SK-N-SH (cell line): Measurements from ENCODE around the gene ZNF521. TPM values are rescaled to one million over a fixed set of nuclear protein-coding genes. Genes with fewer than 3 reads are reported as not detected.

Experiments
- CTCF ChIA-PET: fragments of 300-600, 350-600 bp; formaldehyde crosslinking; extraction: SDS; loops from one replicate; lab custom pipeline; 2021; lab: Yijun Ruan, JAX
- POLR2A ChIA-PET: fragments of 350-600 bp; sonication (Branson Sonifier 250); formaldehyde crosslinking; extraction: SDS; loops from one replicate; lab custom pipeline; 2020; ENCODE audit warnings: antibody characterized with exemption, inconsistent platforms; lab: Yijun Ruan, JAX
- DNase-seq: peaks from one replicate; pipeline ENCODE4 v3.0.0; 2012
- H2AFZ ChIP-seq: fragments of 200-600 bp; sonication (generic); 2 replicates; pipeline ENCODE4 v1.8.1; 2016; ENCODE audit warnings: antibody characterized with exemption, mild to moderate bottlenecking, low read depth
- H3F3A ChIP-seq: fragments of 200-600 bp; sonication (generic); replicated peaks from 2 replicates; pipeline ENCODE3; 2016; ENCODE audit warnings: antibody characterized with exemption, mild to moderate bottlenecking; ENCODE audit not compliant: insufficient read depth
- H3K27ac ChIP-seq, 2 experiments: fragments of 200-500 bp in 1 of 2; fragments of 200-600 bp in 1 of 2; sonication (Bioruptor generic) in 1 of 2; sonication (generic), shearing (Covaris generic) in 1 of 2; 2 replicates each; pipeline versions ENCODE4 v1.5.1 to v1.6.1; 2014 to 2016; ENCODE audit warnings: low read depth in 2 of 2, inconsistent platforms in 1 of 2, low read length in 1 of 2, mild to moderate bottlenecking in 1 of 2, mixed read lengths in 1 of 2
- H3K27me3 ChIP-seq: fragments of 200-600 bp; sonication (generic), shearing (Covaris generic); 2 replicates; pipeline ENCODE4 v1.6.1; 2016; ENCODE audit warnings: mixed run types; ENCODE audit not compliant: insufficient read depth
- H3K36me3 ChIP-seq, 2 experiments: fragments of 200-500 bp in 1 of 2; fragments of 200-600 bp in 1 of 2; sonication (Bioruptor generic) in 1 of 2; sonication (generic) in 1 of 2; replicated peaks in 1 of 2; 2 replicates each; pipeline versions ENCODE3 to v1.5.1; 2014 to 2016; ENCODE audit warnings: low read length in 1 of 2, mild to moderate bottlenecking in 1 of 2; ENCODE audit not compliant: insufficient read depth in 2 of 2, control insufficient read depth in 1 of 2
- H3K4me1 ChIP-seq, 2 experiments: fragments of 200-500 bp in 1 of 2; fragments of 200-600 bp in 1 of 2; sonication (Bioruptor generic) in 1 of 2; sonication (generic), shearing (Covaris generic) in 1 of 2; 2 replicates each; pipeline versions ENCODE4 v1.5.1 to v1.6.1; 2014 to 2016; ENCODE audit warnings: low read depth in 1 of 2, low read length in 1 of 2, mixed run types in 1 of 2; ENCODE audit not compliant: insufficient read depth in 2 of 2, control insufficient read depth in 1 of 2
- H3K4me2 ChIP-seq: fragments of 200-600 bp; sonication (generic), shearing (Covaris generic); 2 replicates; pipeline ENCODE4 v1.6.1; 2017; ENCODE audit warnings: mixed run types
- H3K4me3 ChIP-seq, 2 experiments: fragments of 200-500 bp in 1 of 2; fragments of 200-600 bp in 1 of 2; sonication (Bioruptor generic) in 1 of 2; sonication (generic), shearing (Covaris generic) in 1 of 2; 2 replicates each; pipeline versions ENCODE4 v1.5.1 to v1.8.1; 2014 to 2016; ENCODE audit warnings: low read depth in 2 of 2, inconsistent platforms in 1 of 2, low read length in 1 of 2, mild to moderate bottlenecking in 1 of 2, mixed read lengths in 1 of 2, moderate library complexity in 1 of 2
- H3K79me2 ChIP-seq: fragments of 200-600 bp; sonication (generic); 2 replicates; pipeline ENCODE4 v1.8.1; 2017; ENCODE audit warnings: mild to moderate bottlenecking; ENCODE audit not compliant: insufficient read depth
- H3K9ac ChIP-seq: fragments of 200-600 bp; sonication (generic); 2 replicates; pipeline ENCODE4 v1.6.1; 2017; ENCODE audit warnings: mixed run types
- H3K9me2 ChIP-seq: fragments of 200-600 bp; sonication (generic); 2 replicates; pipeline ENCODE4 v1.6.1; 2017; ENCODE audit warnings: mixed run types
- H3K9me3 ChIP-seq: fragments of 200-600 bp; sonication (generic); 2 replicates; pipeline ENCODE4 v1.6.1; 2017; ENCODE audit warnings: mixed run types, mild to moderate bottlenecking, moderate library complexity
- H4K20me1 ChIP-seq: fragments of 200-600 bp; sonication (generic); 2 replicates; pipeline ENCODE4 v1.6.1; 2017; ENCODE audit warnings: mild to moderate bottlenecking, mixed run types; ENCODE audit not compliant: insufficient read depth
- CHD2 ChIP-seq: fragments of 150-350 bp; IDR thresholded peaks from 2 replicates; pipeline ENCODE4 v1.6.1; 2018; ENCODE audit warnings: low read length; ENCODE audit not compliant: partially characterized antibody
- CTCF ChIP-seq: fragments of 200-600 bp; sonication (generic); IDR thresholded peaks from 2 replicates; pipeline ENCODE4 v1.6.1; 2017; ENCODE audit warnings: antibody characterized with exemption, mild to moderate bottlenecking, moderate library complexity
- ELF1 ChIP-seq: IDR thresholded peaks from 2 replicates; pipeline ENCODE4 v1.4.0; 2012
- EP300 ChIP-seq, 2 experiments: IDR thresholded peaks; 2 replicates each; pipeline versions ENCODE4 v1.4.0 to v1.6.1; 2012; ENCODE audit warnings: borderline replicate concordance in 1 of 2, low read depth in 1 of 2, low read length in 1 of 2
- EZH2phosphoT487 ChIP-seq: fragments of 200-600 bp; sonication (generic); IDR thresholded peaks from 2 replicates; pipeline ENCODE4 v1.6.1; 2017; ENCODE audit warnings: low read depth, mixed run types, mild to moderate bottlenecking, antibody characterized with exemption, moderate library complexity, borderline replicate concordance
- FOSL2 ChIP-seq: IDR thresholded peaks from 2 replicates; pipeline ENCODE4 v1.4.0; 2012; ENCODE audit warnings: low read depth, mild to moderate bottlenecking, moderate library complexity, borderline replicate concordance
- FOXM1 ChIP-seq: IDR thresholded peaks from 2 replicates; pipeline ENCODE4 v1.4.0; 2012; ENCODE audit warnings: low read depth, mild to moderate bottlenecking
- GATA2 ChIP-seq: sonication (generic); formaldehyde crosslinking; IDR thresholded peaks from 2 replicates; pipeline ENCODE4 v1.5.0; 2020; ENCODE audit warnings: mild to moderate bottlenecking, missing genetic modification reagents
- JUND ChIP-seq: IDR thresholded peaks from 2 replicates; pipeline ENCODE4 v1.4.0; 2012
- MEF2A ChIP-seq: IDR thresholded peaks from 2 replicates; pipeline ENCODE4 v1.4.0; 2012; ENCODE audit warnings: low read depth, borderline replicate concordance
- NFIC ChIP-seq: IDR thresholded peaks from 2 replicates; pipeline ENCODE4 v1.4.0; 2012; ENCODE audit warnings: borderline replicate concordance
- NRF1 ChIP-seq: IDR thresholded peaks from 2 replicates; pipeline ENCODE4 v1.6.1; 2012; ENCODE audit warnings: low read depth, mild to moderate bottlenecking, low read length
- RAD21 ChIP-seq: IDR thresholded peaks from 2 replicates; pipeline ENCODE4 v1.6.1; 2012; ENCODE audit warnings: mild to moderate bottlenecking, low read length
- RCOR1 ChIP-seq: fragments of 150-350 bp; IDR thresholded peaks from 2 replicates; pipeline ENCODE4 v1.6.1; 2017; ENCODE audit warnings: antibody characterized with exemption, low read length
- RFX5 ChIP-seq: IDR thresholded peaks from 2 replicates; pipeline ENCODE4 v1.6.1; 2012; ENCODE audit warnings: mild to moderate bottlenecking, improper control_type of control experiment, low read length
- RXRA ChIP-seq: IDR thresholded peaks from 2 replicates; pipeline ENCODE4 v1.4.0; 2012; ENCODE audit warnings: low read depth, mild to moderate bottlenecking, borderline replicate concordance
- SIN3A ChIP-seq: IDR thresholded peaks from 2 replicates; pipeline ENCODE4 v1.6.1; 2012; ENCODE audit warnings: low read depth, mild to moderate bottlenecking, low read length, moderate library complexity, borderline replicate concordance
- SMC3 ChIP-seq: IDR thresholded peaks from 2 replicates; pipeline ENCODE4 v1.6.1; 2012; ENCODE audit warnings: low read depth, low read length, improper control_type of control experiment
- TCF12 ChIP-seq: IDR thresholded peaks from 2 replicates; pipeline ENCODE4 v1.4.0; 2012
- TEAD4 ChIP-seq: IDR thresholded peaks from 2 replicates; pipeline ENCODE4 v1.4.0; 2012; ENCODE audit warnings: mild to moderate bottlenecking, borderline replicate concordance; ENCODE audit not compliant: insufficient read depth
- USF2 ChIP-seq: fragments of 150-350 bp; IDR thresholded peaks from 2 replicates; pipeline ENCODE4 v1.6.1; 2017; ENCODE audit warnings: antibody characterized with exemption, low read length, low read depth, borderline replicate concordance
- WGBS: methylation state at CpG from one replicate; pipeline ENCODE4 v1.1.6; 2017; ENCODE audit warnings: low lambda C conversion rate; 5-methylcytosine and 5-hydroxymethylcytosine counted together
- polyA plus RNA-seq, 3 experiments: library from polyadenylated mRNA; depleted of rRNA; stranded (reverse); fragments of >200 nt; gene quantifications; 2 replicates each; pipeline ENCODE4 v1.2.3, GENCODE V29; 2012
- TF ChIP-seq, protein P1 (sequence below): fragments of 150-350 bp; IDR thresholded peaks from 2 replicates; pipeline ENCODE4 v1.6.1; 2016; ENCODE audit warnings: mild to moderate bottlenecking, low read depth, low read length
- TF ChIP-seq, protein P2 (sequence below): IDR thresholded peaks from 2 replicates; pipeline ENCODE4 v1.4.0; 2012; ENCODE audit warnings: low read depth, borderline replicate concordance
- TF ChIP-seq, protein P3 (sequence below): IDR thresholded peaks from 2 replicates; pipeline ENCODE4; 2012

ZNF521 gene
- polyA plus RNA-seq, 1 of the 3 experiments (the other 2 are of a cell fraction): 14.1 TPM

GRCh38 chr18:25289001-25289631 lies 62.9 kb downstream of the ZNF521 start:
- no peak for DNase-seq
- no peaks in the 10 kb centered on the region for H3K79me2 ChIP-seq
- H3K4me2 ChIP-seq: peak overlapping the region; percentile 70
- no peaks in the 10 kb centered on the region for H3K9me3 ChIP-seq
- no peaks in the 10 kb centered on the region for H3K27me3 ChIP-seq
- WGBS: 40% methylated on average over 9 of the region's 9 CpGs
- H3K27ac ChIP-seq: peak overlapping the region; percentile 51 to 92; a peak in 3 of 4 replicates
- H3K9ac ChIP-seq: peak overlapping the region; percentile 58; the same call in 1 of the 2 replicates
- TF ChIP-seq RAD21 (no peak), SMC3 (no peak), USF2 (no peak), MEF2A (no peak), RCOR1 (no peak), EZH2phosphoT487 (no peak), JUND (peak; percentile 45; the same call in 1 of the 2 replicates), RXRA (no peak), CTCF (no peak), NFIC (no peak), GATA2 (CRISPR knock-in tag) (no peak), ELF1 (no peak), TEAD4 (no peak), CHD2 (no peak), NRF1 (no peak), TCF12 (peak; percentile 77), SIN3A (no peak), FOSL2 (0 out of 2 replicates have a peak, but pooled peaks have one; percentile 41), FOXM1 (no peak), EP300 (IDR thresholded peaks at IDR 0.05; ENCODE audit: borderline replicate concordance in 1 of 2, low read depth in 1 of 2, low read length in 1 of 2) (peak in 1 of 2 experiments; percentile 63; a peak in 1 of 4 replicates), RFX5 (no peak)
- TF ChIP-seq, protein P1, sequence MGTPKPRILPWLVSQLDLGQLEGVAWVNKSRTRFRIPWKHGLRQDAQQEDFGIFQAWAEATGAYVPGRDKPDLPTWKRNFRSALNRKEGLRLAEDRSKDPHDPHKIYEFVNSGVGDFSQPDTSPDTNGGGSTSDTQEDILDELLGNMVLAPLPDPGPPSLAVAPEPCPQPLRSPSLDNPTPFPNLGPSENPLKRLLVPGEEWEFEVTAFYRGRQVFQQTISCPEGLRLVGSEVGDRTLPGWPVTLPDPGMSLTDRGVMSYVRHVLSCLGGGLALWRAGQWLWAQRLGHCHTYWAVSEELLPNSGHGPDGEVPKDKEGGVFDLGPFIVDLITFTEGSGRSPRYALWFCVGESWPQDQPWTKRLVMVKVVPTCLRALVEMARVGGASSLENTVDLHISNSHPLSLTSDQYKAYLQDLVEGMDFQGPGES: no peak
- TF ChIP-seq, protein P2, sequence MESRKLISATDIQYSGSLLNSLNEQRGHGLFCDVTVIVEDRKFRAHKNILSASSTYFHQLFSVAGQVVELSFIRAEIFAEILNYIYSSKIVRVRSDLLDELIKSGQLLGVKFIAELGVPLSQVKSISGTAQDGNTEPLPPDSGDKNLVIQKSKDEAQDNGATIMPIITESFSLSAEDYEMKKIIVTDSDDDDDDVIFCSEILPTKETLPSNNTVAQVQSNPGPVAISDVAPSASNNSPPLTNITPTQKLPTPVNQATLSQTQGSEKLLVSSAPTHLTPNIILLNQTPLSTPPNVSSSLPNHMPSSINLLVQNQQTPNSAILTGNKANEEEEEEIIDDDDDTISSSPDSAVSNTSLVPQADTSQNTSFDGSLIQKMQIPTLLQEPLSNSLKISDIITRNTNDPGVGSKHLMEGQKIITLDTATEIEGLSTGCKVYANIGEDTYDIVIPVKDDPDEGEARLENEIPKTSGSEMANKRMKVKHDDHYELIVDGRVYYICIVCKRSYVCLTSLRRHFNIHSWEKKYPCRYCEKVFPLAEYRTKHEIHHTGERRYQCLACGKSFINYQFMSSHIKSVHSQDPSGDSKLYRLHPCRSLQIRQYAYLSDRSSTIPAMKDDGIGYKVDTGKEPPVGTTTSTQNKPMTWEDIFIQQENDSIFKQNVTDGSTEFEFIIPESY: no peak
- TF ChIP-seq, protein P3, sequence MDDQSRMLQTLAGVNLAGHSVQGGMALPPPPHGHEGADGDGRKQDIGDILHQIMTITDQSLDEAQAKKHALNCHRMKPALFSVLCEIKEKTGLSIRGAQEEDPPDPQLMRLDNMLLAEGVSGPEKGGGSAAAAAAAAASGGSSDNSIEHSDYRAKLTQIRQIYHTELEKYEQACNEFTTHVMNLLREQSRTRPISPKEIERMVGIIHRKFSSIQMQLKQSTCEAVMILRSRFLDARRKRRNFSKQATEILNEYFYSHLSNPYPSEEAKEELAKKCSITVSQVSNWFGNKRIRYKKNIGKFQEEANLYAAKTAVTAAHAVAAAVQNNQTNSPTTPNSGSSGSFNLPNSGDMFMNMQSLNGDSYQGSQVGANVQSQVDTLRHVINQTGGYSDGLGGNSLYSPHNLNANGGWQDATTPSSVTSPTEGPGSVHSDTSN: peak; percentile 69
- no peaks in the 10 kb centered on the region for H3K9me2 ChIP-seq
- POLR2A ChIA-PET: no interaction called here
- peaks cover 18% of the 10 kb centered on the region for H3F3A ChIP-seq
- H3K4me1 ChIP-seq: peaks cover 12 to 30% of the 10 kb centered on the region in 2 experiments; a peak in 3 of 4 replicates
- CTCF ChIA-PET: interaction anchor here (0.6 to 1.4 kb wide), 3 partner anchors 10 to 60 kb away, joined by 3 to 4 read pairs (median 4); no protein-coding TSS in a partner anchor
- peak overlapping the region; percentile 46 for H2AFZ ChIP-seq
- no peaks in the 10 kb centered on the region for H3K36me3 ChIP-seq
- no peaks in the 10 kb centered on the region for H4K20me1 ChIP-seq
- H3K4me3 ChIP-seq: peak overlapping the region in 1 of 2 experiments; percentile 9; a peak in 1 of 4 replicates
